Suprapubic skin (tissue), 4 donors: ENCODE measurements around the gene NFKBIE. TPM values are rescaled to one million over a fixed set of nuclear protein-coding genes. Genes with fewer than 3 reads are reported as not detected.

ENCODE experiments used
- DNase-seq, 2 donors: peaks; one replicate each; pipeline ENCODE4 v3.0.0-alpha.2; 2019; ENCODE audit warnings: low spot score in 2 of 2
- H3K27ac ChIP-seq: fragments of 200-600 bp; sonication (generic); one replicate; pipeline ENCODE4 v1.5.1; 2019
- H3K27me3 ChIP-seq: fragments of 200-600 bp; sonication (generic); one replicate; pipeline ENCODE4 v1.5.1; 2019
- H3K36me3 ChIP-seq: fragments of 200-600 bp; sonication (generic); one replicate; pipeline ENCODE4 v1.5.1; 2019
- H3K4me1 ChIP-seq: fragments of 200-600 bp; sonication (generic); one replicate; pipeline ENCODE4 v1.5.1; 2019
- H3K4me3 ChIP-seq: fragments of 200-600 bp; sonication (generic); one replicate; pipeline ENCODE4 v1.5.1; 2019; ENCODE audit warnings: mild to moderate bottlenecking
- H3K9me3 ChIP-seq: fragments of 200-600 bp; sonication (generic); one replicate; pipeline ENCODE4 v1.5.1; 2019
- CTCF ChIP-seq, 2 donors: fragments of 200-600 bp in 1 of 2; fragments of 450-650 bp in 1 of 2; sonication (generic) in 1 of 2; IDR thresholded peaks; one replicate each; pipeline ENCODE4 v1.5.1; 2016 to 2019; ENCODE audit warnings: antibody characterized with exemption in 2 of 2, mild to moderate bottlenecking in 1 of 2, moderate library complexity in 1 of 2
- EP300 ChIP-seq: sonication (generic); formaldehyde crosslinking; IDR thresholded peaks from one replicate; pipeline ENCODE4 v1.6.1; 2017; ENCODE audit warnings: antibody characterized with exemption
- POLR2A ChIP-seq, 2 donors: fragments of 450-650 bp; IDR thresholded peaks; one replicate each; pipeline ENCODE4 v1.6.1; 2017; ENCODE audit warnings: antibody characterized with exemption in 2 of 2, mild to moderate bottlenecking in 2 of 2, moderate library complexity in 2 of 2
- POLR2AphosphoS5 ChIP-seq, 3 donors: sonication (generic); formaldehyde crosslinking; IDR thresholded peaks; one replicate each; pipeline ENCODE4 v1.6.1; 2017; ENCODE audit warnings: antibody characterized with exemption in 3 of 3
- WGBS: methylation state at CpG from one replicate; pipeline ENCODE4 v1.1.5; 2018; 5-methylcytosine and 5-hydroxymethylcytosine counted together
- total RNA-seq, 4 donors: library from RNA; depleted of rRNA; stranded (reverse); fragments of >200 nt; gene quantifications; one replicate each; pipeline ENCODE4 v1.1.0, GENCODE V29; 2016

The NFKBIE gene
- total RNA-seq, 4 donors from 2014 or later, result 12.9 to 25.0 (median 16.1) TPM

- H3K36me3 ChIP-seq, result peaks cover 10% of the 10 kb centered on the region
- H3K4me3 ChIP-seq, result peak overlapping the region; percentile 60
- no peaks in the 10 kb centered on the region for H3K27me3 ChIP-seq
- peak overlapping the region; percentile 91 for H3K27ac ChIP-seq
- peaks cover 54% of the 10 kb centered on the region for H3K4me1 ChIP-seq
- TF ChIP-seq POLR2AphosphoS5 (IDR thresholded peaks at IDR 0.05) (no peak), CTCF (IDR thresholded peaks at IDR 0.05) (no peak), EP300 (no peak), POLR2A (IDR thresholded peaks at IDR 0.05) (no peak)
- 41% methylated on average over 14 of the region's 22 CpGs for WGBS
- DNase-seq, result peak; percentile 94 to 95
- no peaks in the 10 kb centered on the region for H3K9me3 ChIP-seq
Measured at GRCh38 chr6:44237021-44237812, 28.1 kb downstream of the NFKBIE start.

- Histone ChIP-seq H3K9me3 (no peaks in the 10 kb centered on the region), H3K4me1 (peaks cover 54% of the 10 kb centered on the region), H3K36me3 (peaks cover 22% of the 10 kb centered on the region), H3K27me3 (no peaks in the 10 kb centered on the region), H3K4me3 (no peak overlapping the region), H3K27ac (peak overlapping the region; percentile 61)
- DNase-seq, result no peak
- TF ChIP-seq POLR2AphosphoS5 (IDR thresholded peaks at IDR 0.05) (no peak), CTCF (IDR thresholded peaks at IDR 0.05) (no peak), EP300 (no peak), POLR2A (IDR thresholded peaks at IDR 0.05) (no peak)
- WGBS, result 91% methylated on average over 6 of the region's 6 CpGs
Measured at GRCh38 chr6:44235891-44236516, 29.3 kb downstream of the NFKBIE start.

GRCh38 chr6:44235269-44235668 lies 30.1 kb downstream of the NFKBIE start:
- H3K36me3 ChIP-seq, result peaks cover 29% of the 10 kb centered on the region
- H3K27ac ChIP-seq, result peak overlapping the region; percentile 61
- no peak for TF ChIP-seq EP300
- TF ChIP-seq CTCF (IDR thresholded peaks at IDR 0.05), result no peak
- TF ChIP-seq POLR2A (IDR thresholded peaks at IDR 0.05), result no peak
- no peak for TF ChIP-seq POLR2AphosphoS5 (IDR thresholded peaks at IDR 0.05)
- H3K27me3 ChIP-seq, result no peaks in the 10 kb centered on the region
- peaks cover 54% of the 10 kb centered on the region for H3K4me1 ChIP-seq
- DNase-seq, result no peak
- H3K4me3 ChIP-seq, result no peak overlapping the region
- H3K9me3 ChIP-seq, result no peaks in the 10 kb centered on the region
- 65% methylated on average over 6 of the region's 6 CpGs for WGBS

GRCh38 chr6:44234101-44235025 lies 31.0 kb downstream of the NFKBIE start:
- peak; percentile 69 to 73 for TF ChIP-seq CTCF (IDR thresholded peaks at IDR 0.05)
- TF ChIP-seq EP300, result no peak
- no peak for TF ChIP-seq POLR2AphosphoS5 (IDR thresholded peaks at IDR 0.05)
- no peak for TF ChIP-seq POLR2A (IDR thresholded peaks at IDR 0.05)
- Histone ChIP-seq H3K4me1 (peaks cover 54% of the 10 kb centered on the region), H3K27me3 (no peaks in the 10 kb centered on the region), H3K27ac (peak overlapping the region; percentile 61), H3K9me3 (no peaks in the 10 kb centered on the region), H3K4me3 (no peak overlapping the region), H3K36me3 (peaks cover 37% of the 10 kb centered on the region)
- DNase-seq, result peak in 1 of 2 donors; percentile 83
- WGBS, result 23% methylated on average over 5 of the region's 5 CpGs
